Calu3 (cell line): ENCODE measurements around the gene TRPC4. TPM values are rescaled to one million over a fixed set of nuclear protein-coding genes. Genes with fewer than 3 reads are reported as not detected.

Experiments
- BruUV-seq: library from RNA; stranded (reverse); fragments of 400-500 nt; replicated peaks from 2 replicates; lab custom pipeline; 2021; lab: Mats Ljungman, UMichigan
- CTCF ChIA-PET: fragments of 300-600 bp; sonication (Branson Sonifier 250); formaldehyde crosslinking; loops from one replicate; lab custom pipeline; 2022; ENCODE audit warnings: antibody characterized with exemption; lab: Charles Lee
- DNase-seq: peaks from one replicate; pipeline ENCODE4 v3.0.0; 2022
- H3K27ac Mint-ChIP-seq: one replicate; pipeline ENCODE4 v1.8.0; 2022; ENCODE audit warnings: mixed read lengths; ENCODE audit not compliant: unreplicated experiment
- H3K27me3 Mint-ChIP-seq: one replicate; pipeline ENCODE4 v1.8.0; 2022; ENCODE audit warnings: mixed read lengths; ENCODE audit not compliant: unreplicated experiment
- H3K36me3 Mint-ChIP-seq: one replicate; pipeline ENCODE4 v1.8.0; 2022; ENCODE audit warnings: mild to moderate bottlenecking, moderate library complexity, mixed read lengths; ENCODE audit not compliant: insufficient read depth, unreplicated experiment
- H3K4me1 Mint-ChIP-seq: one replicate; pipeline ENCODE4 v1.8.0; 2022; ENCODE audit warnings: mild to moderate bottlenecking, low read depth, mixed read lengths; ENCODE audit not compliant: unreplicated experiment
- H3K4me3 Mint-ChIP-seq: one replicate; pipeline ENCODE4 v1.8.0; 2022; ENCODE audit warnings: mild to moderate bottlenecking, low read depth, moderate library complexity, mixed read lengths; ENCODE audit not compliant: unreplicated experiment
- H3K9me3 Mint-ChIP-seq: one replicate; pipeline ENCODE4 v1.8.0; 2022; ENCODE audit warnings: low read depth, mixed read lengths; ENCODE audit not compliant: unreplicated experiment
- intact Hi-C: fragments of 100-400 bp; cut with micrococcal nuclease; formaldehyde crosslinking; loops from one replicate; pipeline ENCODE4 v1.10.0; 2022; ENCODE audit not compliant: unreplicated experiment
- total RNA-seq: library from RNA; stranded (reverse); gene quantifications from 2 replicates; pipeline ENCODE4 v1.2.3, GENCODE V29; 2022
- TF ChIP-seq, protein P1 (sequence below): fragments of 200-600 bp; IDR thresholded peaks from one replicate; pipeline ENCODE4 v1.8.0; 2022; ENCODE audit warnings: antibody characterized with exemption; ENCODE audit not compliant: unreplicated experiment

TRPC4 gene
- total RNA-seq, 1 experiment from 2014 or later = not detected

DNA sequence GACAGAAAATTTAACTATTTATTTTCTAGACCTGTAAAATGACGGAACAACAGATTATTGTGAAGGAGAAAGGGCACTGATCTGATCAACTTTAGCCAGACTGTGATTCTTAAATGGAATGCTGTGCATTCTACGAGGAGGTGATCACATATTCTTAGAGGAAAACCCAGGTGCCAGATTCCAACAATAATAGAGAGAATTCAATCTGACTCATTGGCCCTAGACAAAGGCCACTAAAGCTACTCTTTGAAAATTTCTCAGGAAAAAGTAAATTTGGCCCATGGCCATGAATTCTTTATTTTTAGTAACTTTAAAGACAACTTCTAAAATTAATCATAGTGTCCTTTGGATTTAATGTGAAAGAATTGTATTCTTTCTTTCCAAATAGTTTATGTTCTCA lies 212.4 kb downstream of the TRPC4 start:
- H3K27ac Mint-ChIP-seq = no peak overlapping the region
- DNase-seq = no peak

DNA sequence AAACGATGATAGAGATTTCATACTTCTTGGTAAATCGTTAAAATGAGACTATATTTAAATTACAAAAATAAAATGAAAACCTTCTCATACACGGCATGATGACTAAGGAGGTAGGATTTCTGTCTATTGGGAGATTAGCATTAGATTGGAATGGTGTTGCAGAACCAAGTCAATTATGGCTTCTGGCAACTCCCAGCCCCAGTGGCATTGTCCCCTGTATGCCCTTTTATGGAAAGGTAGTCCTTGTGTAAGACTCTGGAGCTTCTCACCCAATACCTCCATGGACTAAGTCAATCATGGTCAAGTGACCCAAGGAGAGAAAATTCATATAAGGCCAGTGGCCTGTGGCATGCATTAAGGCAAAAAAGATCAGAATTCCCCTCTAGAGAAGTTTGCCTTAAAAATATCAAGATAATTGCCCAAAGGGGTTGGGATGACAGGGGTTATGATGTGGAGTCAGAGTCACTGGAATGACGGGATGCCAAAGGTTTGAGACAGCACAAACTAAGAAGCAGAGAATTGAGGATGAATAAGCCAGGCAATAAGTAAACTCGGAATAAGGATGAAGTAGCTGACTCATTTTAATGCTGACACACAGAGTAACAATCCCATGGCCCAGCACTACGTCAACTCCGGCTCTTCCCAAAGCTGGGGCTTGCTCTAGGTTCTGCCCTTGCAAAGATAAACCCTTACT lies 213.2 kb downstream of the TRPC4 start:
- Mint-ChIP-seq H3K4me1 (no peaks in the 10 kb centered on the region), H3K36me3 (no peaks in the 10 kb centered on the region), H3K27ac (no peak overlapping the region), H3K27me3 (no peaks in the 10 kb centered on the region), H3K4me3 (no peak overlapping the region), H3K9me3 (no peaks in the 10 kb centered on the region)
- no TSS peak for BruUV-seq
- intact Hi-C loops = no loop called here
- TF ChIP-seq, protein P1, sequence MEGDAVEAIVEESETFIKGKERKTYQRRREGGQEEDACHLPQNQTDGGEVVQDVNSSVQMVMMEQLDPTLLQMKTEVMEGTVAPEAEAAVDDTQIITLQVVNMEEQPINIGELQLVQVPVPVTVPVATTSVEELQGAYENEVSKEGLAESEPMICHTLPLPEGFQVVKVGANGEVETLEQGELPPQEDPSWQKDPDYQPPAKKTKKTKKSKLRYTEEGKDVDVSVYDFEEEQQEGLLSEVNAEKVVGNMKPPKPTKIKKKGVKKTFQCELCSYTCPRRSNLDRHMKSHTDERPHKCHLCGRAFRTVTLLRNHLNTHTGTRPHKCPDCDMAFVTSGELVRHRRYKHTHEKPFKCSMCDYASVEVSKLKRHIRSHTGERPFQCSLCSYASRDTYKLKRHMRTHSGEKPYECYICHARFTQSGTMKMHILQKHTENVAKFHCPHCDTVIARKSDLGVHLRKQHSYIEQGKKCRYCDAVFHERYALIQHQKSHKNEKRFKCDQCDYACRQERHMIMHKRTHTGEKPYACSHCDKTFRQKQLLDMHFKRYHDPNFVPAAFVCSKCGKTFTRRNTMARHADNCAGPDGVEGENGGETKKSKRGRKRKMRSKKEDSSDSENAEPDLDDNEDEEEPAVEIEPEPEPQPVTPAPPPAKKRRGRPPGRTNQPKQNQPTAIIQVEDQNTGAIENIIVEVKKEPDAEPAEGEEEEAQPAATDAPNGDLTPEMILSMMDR = no peak
- CTCF ChIA-PET = interaction anchor here (1.2 kb wide), 1 partner anchor 16 kb away, joined by 4 read pairs; no protein-coding TSS in a partner anchor
- peak; percentile 1 for DNase-seq

More for the DNA sequence above, 212.4 kb downstream of the TRPC4 start:
- no peak overlapping the region for H3K4me3 Mint-ChIP-seq
- TF ChIP-seq, protein P1 = no peak
- intact Hi-C loops = no loop called here
- no peaks in the 10 kb centered on the region for H3K9me3 Mint-ChIP-seq
- no peaks in the 10 kb centered on the region for H3K4me1 Mint-ChIP-seq
- H3K27me3 Mint-ChIP-seq = no peaks in the 10 kb centered on the region
- CTCF ChIA-PET = interaction anchor here (1.2 kb wide), 1 partner anchor 17 kb away, joined by 4 read pairs; no protein-coding TSS in a partner anchor
- H3K36me3 Mint-ChIP-seq = no peaks in the 10 kb centered on the region
- no TSS peak for BruUV-seq

DNA sequence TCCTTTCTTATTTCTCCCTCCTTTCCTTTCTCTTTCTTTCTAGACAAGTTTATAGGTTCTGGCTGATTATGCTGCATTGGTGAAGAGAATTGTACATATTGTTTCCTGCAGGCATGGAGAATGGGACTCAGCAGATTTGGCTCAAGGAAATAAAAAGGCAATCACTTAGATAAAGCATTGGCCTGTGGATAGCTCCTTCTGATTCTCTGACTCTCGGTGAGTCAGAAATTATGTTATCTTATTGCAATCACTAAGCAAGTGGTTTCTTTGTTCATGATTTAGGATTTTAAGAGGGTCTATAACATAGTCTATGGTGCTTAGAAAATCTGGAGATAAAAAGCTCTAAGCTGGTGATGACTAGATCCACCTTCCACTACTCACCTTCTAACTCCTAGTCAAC lies 217.0 kb downstream of the TRPC4 start:
- TF ChIP-seq, protein P1 = no peak
- Mint-ChIP-seq H3K36me3 (no peaks in the 10 kb centered on the region), H3K27ac (no peak overlapping the region), H3K4me1 (no peaks in the 10 kb centered on the region), H3K4me3 (no peak overlapping the region), H3K27me3 (no peaks in the 10 kb centered on the region), H3K9me3 (no peaks in the 10 kb centered on the region)
- intact Hi-C loops = no loop called here
- no peak for DNase-seq
- BruUV-seq = no TSS peak
- CTCF ChIA-PET = no interaction called here

DNA sequence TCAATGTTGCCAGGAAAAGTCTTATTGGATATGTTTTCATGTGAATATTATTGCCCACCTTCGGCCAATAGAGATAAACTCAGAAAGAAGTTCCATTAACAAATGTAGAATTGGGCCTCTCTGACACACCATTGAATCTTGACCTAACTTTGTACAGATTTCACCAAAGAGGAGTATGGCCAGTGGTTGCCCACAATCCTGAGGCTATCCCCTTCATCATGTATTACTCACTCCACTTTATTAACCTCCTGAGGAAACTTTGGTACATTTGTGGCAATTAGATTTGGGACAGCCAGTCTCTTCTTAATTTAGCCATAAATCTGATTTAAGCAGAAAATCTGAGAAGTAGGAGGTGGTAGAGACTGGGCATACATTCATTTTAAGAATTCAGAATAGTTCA lies 217.7 kb downstream of the TRPC4 start:
- H3K27me3 Mint-ChIP-seq = no peaks in the 10 kb centered on the region
- peaks cover 6% of the 10 kb centered on the region for H3K4me1 Mint-ChIP-seq
- TF ChIP-seq, protein P1 = no peak
- no peak for DNase-seq
- no peak overlapping the region for H3K4me3 Mint-ChIP-seq
- H3K27ac Mint-ChIP-seq = no peak overlapping the region
- no peaks in the 10 kb centered on the region for H3K36me3 Mint-ChIP-seq
- BruUV-seq = no TSS peak
- H3K9me3 Mint-ChIP-seq = no peaks in the 10 kb centered on the region
- CTCF ChIA-PET = no interaction called here
- intact Hi-C loops = no loop called here
